Esophagus squamous epithelium (tissue), 5 donors: ENCODE data around the gene COL23A1. TPM values are rescaled to one million over a fixed set of nuclear protein-coding genes. Genes with fewer than 3 reads are reported as not detected.

Source experiments
- DNase-seq: peaks from one replicate; lab custom pipeline; 2025; lab: John Stamatoyannopoulos, UW
- H3K27ac ChIP-seq, 4 donors: fragments of 200-600 bp; sonication (generic); one replicate each; pipeline ENCODE4 v1.5.1; 2016 to 2019; ENCODE audit warnings: mild to moderate bottlenecking in 1 of 4
- H3K27me3 ChIP-seq, 4 donors: fragments of 200-600 bp; sonication (generic); 1 replicate in 3 of 4; 2 replicates in 1 of 4; pipeline versions ENCODE4 v1.5.1 to v1.6.0; 2017 to 2021; ENCODE audit warnings: antibody characterized with exemption in 1 of 4
- H3K36me3 ChIP-seq, 3 donors: fragments of 200-600 bp; sonication (generic); one replicate each; pipeline ENCODE4 v1.5.1; 2016 to 2019
- H3K4me1 ChIP-seq, 3 donors: fragments of 200-600 bp; sonication (generic); one replicate each; pipeline ENCODE4 v1.5.1; 2017 to 2019
- H3K4me3 ChIP-seq, 4 donors: fragments of 200-600 bp; sonication (generic); 1 replicate in 3 of 4; 2 replicates in 1 of 4; pipeline ENCODE4 v1.5.1; 2016 to 2019; ENCODE audit warnings: mild to moderate bottlenecking in 2 of 4, moderate library complexity in 1 of 4
- H3K9me3 ChIP-seq, 3 donors: fragments of 200-600 bp; sonication (generic); one replicate each; pipeline ENCODE4 v1.5.1; 2016 to 2019
- POLR2A ChIP-seq, 4 donors: fragments of 450-650 bp; IDR thresholded peaks; one replicate each; pipeline ENCODE4 v1.6.1; 2017; ENCODE audit warnings: antibody characterized with exemption in 4 of 4, mild to moderate bottlenecking in 4 of 4, moderate library complexity in 3 of 4
- WGBS, 2 donors: methylation state at CpG; one replicate each; pipeline ENCODE4 v1.1.5; 2018; 5-methylcytosine and 5-hydroxymethylcytosine counted together
- intact Hi-C: fragments of 100-400 bp; cut with DNase I; formaldehyde crosslinking; loops from one replicate; pipeline ENCODE4 v1.15.0; 2022
- total RNA-seq, 4 donors: library from RNA; depleted of rRNA; stranded (reverse); fragments of >200 nt; gene quantifications; one replicate each; pipeline ENCODE4 v1.1.0, GENCODE V29; 2016
- TF ChIP-seq, protein P1 (sequence below), 6 experiments: fragments of 450-650 bp in 4 of 6; fragments of 200-600 bp in 2 of 6; sonication (generic) in 2 of 6; IDR thresholded peaks; one replicate each; pipeline ENCODE4 v1.5.1; 2016 to 2019; ENCODE audit warnings: antibody characterized with exemption in 6 of 6, mild to moderate bottlenecking in 4 of 6, moderate library complexity in 4 of 6
- donor health status: DM: yes; HTN: yes; CAD: no.

The COL23A1 gene
- total RNA-seq, 4 donors from 2014 or later, result 0.41 to 1.5 (median 0.44) TPM; not detected in 1

- 57 to 59% methylated on average over 7 to 8 of the region's 12 CpGs for WGBS, 2 donors
- no peak for DNase-seq
- Histone ChIP-seq H3K27ac (no peak overlapping the region), H3K4me1 (peaks cover 0 to 12% (median 7%) of the 10 kb centered on the region in 3 donors), H3K27me3 (peaks cover 0 to 98% (median 0%) of the 10 kb centered on the region in 4 donors), H3K9me3 (peaks cover 0 to 12% (median 11%) of the 10 kb centered on the region in 3 donors), H3K4me3 (no peak overlapping the region), H3K36me3 (no peaks in the 10 kb centered on the region)
- no peak for TF ChIP-seq POLR2A (IDR thresholded peaks at IDR 0.05)
- TF ChIP-seq, protein P1, sequence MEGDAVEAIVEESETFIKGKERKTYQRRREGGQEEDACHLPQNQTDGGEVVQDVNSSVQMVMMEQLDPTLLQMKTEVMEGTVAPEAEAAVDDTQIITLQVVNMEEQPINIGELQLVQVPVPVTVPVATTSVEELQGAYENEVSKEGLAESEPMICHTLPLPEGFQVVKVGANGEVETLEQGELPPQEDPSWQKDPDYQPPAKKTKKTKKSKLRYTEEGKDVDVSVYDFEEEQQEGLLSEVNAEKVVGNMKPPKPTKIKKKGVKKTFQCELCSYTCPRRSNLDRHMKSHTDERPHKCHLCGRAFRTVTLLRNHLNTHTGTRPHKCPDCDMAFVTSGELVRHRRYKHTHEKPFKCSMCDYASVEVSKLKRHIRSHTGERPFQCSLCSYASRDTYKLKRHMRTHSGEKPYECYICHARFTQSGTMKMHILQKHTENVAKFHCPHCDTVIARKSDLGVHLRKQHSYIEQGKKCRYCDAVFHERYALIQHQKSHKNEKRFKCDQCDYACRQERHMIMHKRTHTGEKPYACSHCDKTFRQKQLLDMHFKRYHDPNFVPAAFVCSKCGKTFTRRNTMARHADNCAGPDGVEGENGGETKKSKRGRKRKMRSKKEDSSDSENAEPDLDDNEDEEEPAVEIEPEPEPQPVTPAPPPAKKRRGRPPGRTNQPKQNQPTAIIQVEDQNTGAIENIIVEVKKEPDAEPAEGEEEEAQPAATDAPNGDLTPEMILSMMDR (IDR thresholded peaks at IDR 0.05), result no peak
- intact Hi-C loops, result no loop called here
Measured at GRCh38 chr5:178277866-178278265, 312.3 kb downstream of the COL23A1 start.

DNA sequence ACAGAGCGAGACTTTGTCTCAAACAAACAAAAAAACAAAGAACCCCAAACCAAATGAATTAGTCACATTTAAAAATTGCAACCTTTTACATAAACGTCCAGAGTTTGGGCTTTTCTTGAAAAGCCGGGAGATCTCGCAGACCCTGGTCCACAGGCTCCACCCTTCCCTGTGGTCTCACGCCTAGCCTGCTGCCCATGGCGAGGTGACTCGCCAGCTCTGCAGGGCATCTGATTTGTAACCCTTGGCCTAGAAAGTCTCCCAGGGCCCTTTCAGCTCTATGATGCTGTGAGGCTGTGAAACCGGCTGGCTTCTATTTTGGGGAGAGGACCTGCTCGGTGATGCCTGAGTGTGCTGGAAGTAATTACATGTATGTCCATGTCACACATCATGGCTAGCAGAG, 312.8 kb downstream of the COL23A1 start:
- TF ChIP-seq POLR2A (IDR thresholded peaks at IDR 0.05), result no peak
- TF ChIP-seq, protein P1 (IDR thresholded peaks at IDR 0.05), result no peak
- Histone ChIP-seq H3K4me1 (peaks cover 0 to 12% (median 7%) of the 10 kb centered on the region in 3 donors), H3K4me3 (no peak overlapping the region), H3K36me3 (no peaks in the 10 kb centered on the region), H3K27me3 (peaks cover 0 to 93% (median 0%) of the 10 kb centered on the region in 4 donors), H3K9me3 (peaks cover 0 to 12% (median 11%) of the 10 kb centered on the region in 3 donors), H3K27ac (no peak overlapping the region)
- intact Hi-C loops, result no loop called here
- no peak for DNase-seq
- 69 to 82% methylated on average over 7 of the region's 9 CpGs for WGBS, 2 donors

DNA sequence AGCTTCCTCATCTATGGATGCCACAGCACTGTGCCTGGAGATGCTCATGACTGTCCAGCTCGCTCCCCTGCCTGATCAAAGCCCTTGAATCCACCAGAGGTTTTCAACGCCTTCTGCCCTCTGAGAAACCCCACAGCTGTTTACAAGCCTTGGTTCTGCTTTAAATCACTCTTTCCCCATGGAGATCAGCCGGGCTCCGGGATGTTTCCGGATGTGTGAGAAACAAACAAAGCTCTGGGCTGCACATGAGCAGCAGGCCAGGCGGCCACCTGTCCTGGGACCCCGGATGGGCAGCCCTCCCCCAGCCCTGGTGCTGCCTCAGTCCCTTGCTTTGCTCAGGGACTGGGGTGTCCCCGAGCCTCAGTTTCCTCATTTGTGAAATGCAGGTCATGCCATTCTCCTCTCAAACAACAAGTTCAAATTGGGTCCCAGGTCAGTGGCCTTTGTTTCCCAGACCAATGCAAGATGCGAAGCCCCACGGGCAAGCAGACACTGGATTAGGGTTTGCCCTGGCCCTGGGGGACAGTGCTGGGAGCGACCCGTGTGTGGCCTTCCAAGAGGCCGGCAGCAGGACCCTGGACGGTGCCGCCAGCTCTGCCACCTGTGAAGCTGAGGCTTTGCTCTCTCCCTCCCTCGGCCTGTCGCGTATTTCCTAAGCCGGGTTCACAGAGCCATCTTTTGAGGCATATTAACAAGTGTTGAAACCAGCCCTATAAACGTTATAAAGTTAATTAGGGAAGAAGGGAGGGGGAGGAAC, 315.2 kb downstream of the COL23A1 start:
- H3K36me3 ChIP-seq, result no peaks in the 10 kb centered on the region
- peaks cover 0 to 72% (median 0%) of the 10 kb centered on the region in 4 donors for H3K27me3 ChIP-seq
- H3K4me1 ChIP-seq, result peaks cover 0 to 5% (median 4%) of the 10 kb centered on the region in 3 donors
- 84 to 91% methylated on average over 11 to 16 of the region's 20 CpGs for WGBS, 2 donors
- TF ChIP-seq, protein P1 (IDR thresholded peaks at IDR 0.05), result no peak
- no peak for TF ChIP-seq POLR2A (IDR thresholded peaks at IDR 0.05)
- no peak overlapping the region for H3K27ac ChIP-seq
- peaks cover 0 to 12% (median 11%) of the 10 kb centered on the region in 3 donors for H3K9me3 ChIP-seq
- no peak overlapping the region for H3K4me3 ChIP-seq
- intact Hi-C loops, result no loop called here
- no peak for DNase-seq

DNA sequence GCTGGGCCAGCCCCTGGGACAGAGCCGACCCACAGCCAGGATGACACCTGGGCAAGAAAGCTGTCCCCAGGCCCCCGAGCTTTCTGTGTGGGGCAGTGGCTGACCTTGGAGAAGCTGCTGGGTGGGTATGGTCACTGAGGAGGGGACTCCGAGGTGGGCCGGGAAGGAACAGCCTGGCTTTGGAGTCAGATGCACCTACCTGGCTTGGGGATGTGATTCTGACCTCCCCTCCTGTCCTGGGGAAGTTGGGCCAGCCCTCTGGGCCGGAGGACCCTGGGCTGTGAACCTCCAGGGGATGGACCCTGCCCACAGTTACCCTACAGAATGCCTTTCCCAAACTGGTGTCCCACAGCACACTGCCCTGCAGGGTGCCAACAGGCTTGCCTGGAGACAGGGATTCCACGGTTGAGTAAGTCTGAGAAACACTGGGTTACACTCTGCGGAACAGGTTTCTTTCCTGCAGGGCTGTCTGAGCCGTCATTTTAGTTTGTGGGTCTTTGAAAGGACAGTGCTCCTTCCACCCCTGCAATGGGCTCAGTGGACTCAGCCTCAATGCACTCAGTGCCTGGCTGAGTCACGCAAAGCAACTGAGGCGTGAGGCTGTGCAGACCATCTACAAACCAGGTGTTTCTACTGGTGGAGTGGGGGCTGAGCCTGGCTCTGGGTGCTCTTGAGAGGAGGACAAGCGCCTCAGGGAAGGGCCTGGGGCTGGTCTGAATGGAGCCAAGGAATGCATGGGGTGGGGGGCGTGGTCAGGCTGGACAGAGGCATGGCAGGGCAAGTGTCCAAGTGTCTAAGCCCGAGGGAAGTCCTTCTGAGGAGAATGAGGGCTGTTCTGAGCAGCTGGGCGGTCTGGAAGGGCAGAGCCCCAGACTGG, 316.3 kb downstream of the COL23A1 start:
- no peak overlapping the region for H3K27ac ChIP-seq
- intact Hi-C loops, result no loop called here
- 47% methylated on average over 5 of the region's 14 CpGs; no CpG with 5 or more reads in 1 of the 2 donors for WGBS, 2 donors

More for the DNA sequence above, 316.3 kb downstream of the COL23A1 start:
- Histone ChIP-seq H3K4me1 (no peaks in the 10 kb centered on the region), H3K27me3 (peaks cover 0 to 65% (median 0%) of the 10 kb centered on the region in 4 donors), H3K4me3 (no peak overlapping the region), H3K36me3 (no peaks in the 10 kb centered on the region), H3K9me3 (peaks cover 0 to 12% (median 11%) of the 10 kb centered on the region in 3 donors)
- no peak for DNase-seq
- TF ChIP-seq POLR2A (IDR thresholded peaks at IDR 0.05), result no peak
- TF ChIP-seq, protein P1 (IDR thresholded peaks at IDR 0.05), result no peak
